ENCODE data around the gene RTF1.
"Not testable (repeated sequence)": the region's sequence is repeated elsewhere in the genome, so short reads cannot be mapped to it uniquely, and the experiment has no call there.

RTF1 gene

GRCh38 chr15:41416128-41416741 is 660 bp upstream of the RTF1 start:
- peak overlapping the region; percentile 91 for H3K4me3 ChIP-seq (ENCODE audit: low read depth, low read length)
- no peak for DNase-seq (ENCODE audit: low read depth)
- no peak for TF ChIP-seq CTCF (IDR thresholded peaks at IDR 0.05; ENCODE audit: low read depth, low read length, missing control alignments)
- in situ Hi-C loops (cut with HindIII; ENCODE audit: low sequenced_read_pairs): no loop called here

- in situ Hi-C loops (cut with HindIII; ENCODE audit: low sequenced_read_pairs): no loop called here
- TF ChIP-seq CTCF (IDR thresholded peaks at IDR 0.05; ENCODE audit: low read depth, low read length, missing control alignments): no peak
- H3K4me3 ChIP-seq (ENCODE audit: low read depth, low read length): peak overlapping the region; percentile 91
- no peak for DNase-seq (ENCODE audit: low read depth)
Observed at GRCh38 chr15:41417418-41418195, 712 bp downstream of the RTF1 start.

GRCh38 chr15:41423979-41424659 is 7.2 kb downstream of the RTF1 start:
- no peak for DNase-seq (ENCODE audit: low read depth)
- no peak for TF ChIP-seq CTCF (IDR thresholded peaks at IDR 0.05; ENCODE audit: low read depth, low read length, missing control alignments)
- H3K4me3 ChIP-seq (ENCODE audit: low read depth, low read length): no peak overlapping the region
- in situ Hi-C loops (cut with HindIII; ENCODE audit: low sequenced_read_pairs): no loop called here

GRCh38 chr15:41424809-41425208 is 7.9 kb downstream of the RTF1 start:
- no peak for DNase-seq (ENCODE audit: low read depth)
- in situ Hi-C loops (cut with HindIII; ENCODE audit: low sequenced_read_pairs): no loop called here
- no peak overlapping the region for H3K4me3 ChIP-seq (ENCODE audit: low read depth, low read length)
- TF ChIP-seq CTCF (IDR thresholded peaks at IDR 0.05; ENCODE audit: low read depth, low read length, missing control alignments): no peak

- in situ Hi-C loops (cut with HindIII; ENCODE audit: low sequenced_read_pairs); H3K4me3 ChIP-seq (ENCODE audit: low read depth, low read length); DNase-seq (ENCODE audit: low read depth): not testable (repeated sequence)
Observed at GRCh38 chr15:41425907-41426306, 9.0 kb downstream of the RTF1 start.

GRCh38 chr15:41429003-41429890 is 12.4 kb downstream of the RTF1 start:
- no peak for TF ChIP-seq CTCF (IDR thresholded peaks at IDR 0.05; ENCODE audit: low read depth, low read length, missing control alignments)
- H3K4me3 ChIP-seq (ENCODE audit: low read depth, low read length): no peak overlapping the region
- in situ Hi-C loops (cut with HindIII; ENCODE audit: low sequenced_read_pairs): no loop called here
- DNase-seq (ENCODE audit: low read depth): no peak

Measured in astrocyte of the cerebellum (primary cell).